ENCODE results near the gene MORN1.

DNA sequence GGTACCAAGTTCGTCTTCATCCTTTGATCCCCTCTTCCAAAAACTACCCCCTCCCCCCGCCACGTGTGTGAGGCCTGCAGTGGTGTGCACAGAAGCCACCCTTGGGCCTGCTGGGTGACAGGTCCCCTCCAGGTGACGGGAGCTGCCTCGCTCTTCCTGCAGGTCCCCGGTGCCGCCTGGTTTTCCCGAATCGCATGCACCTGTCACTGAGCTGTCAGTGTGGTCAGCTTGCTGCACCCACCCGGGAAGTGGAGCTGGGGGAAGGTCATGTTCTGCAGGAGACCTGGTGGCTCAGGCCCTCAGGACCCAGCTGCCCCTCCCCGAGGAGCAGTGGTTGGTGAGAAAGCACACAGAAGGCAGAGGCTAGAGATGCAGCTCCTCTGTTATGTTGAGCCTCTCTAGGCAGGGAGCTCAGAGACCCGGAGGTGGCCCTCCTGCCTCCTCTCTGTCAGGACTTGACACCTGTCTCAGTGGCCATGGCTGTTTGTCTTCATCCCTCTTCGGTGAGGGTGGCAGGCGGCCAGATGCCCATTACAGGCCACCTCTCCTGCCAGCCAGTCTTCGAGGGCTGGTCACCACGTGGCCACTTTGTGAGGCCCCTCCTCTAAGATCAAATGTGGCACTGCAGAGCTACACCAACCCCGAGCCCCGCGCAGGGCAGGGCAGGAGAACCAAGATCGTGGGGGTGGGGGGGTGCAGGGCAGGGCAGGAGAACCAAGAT lies 102.4 kb downstream of the MORN1 start:
- TF ChIP-seq ZBTB7A (IDR thresholded peaks at IDR 0.05; ENCODE audit: low read depth) (no peak), RAD21 (IDR thresholded peaks at IDR 0.05; ENCODE audit: low read depth) (no peak), TAF1 (IDR thresholded peaks at IDR 0.05; ENCODE audit: low read depth) (no peak), CEBPB (IDR thresholded peaks at IDR 0.05) (no peak), FOXM1 (IDR thresholded peaks at IDR 0.05; ENCODE audit: borderline replicate concordance, low read depth) (no peak), EP300 (IDR thresholded peaks at IDR 0.05; ENCODE audit: borderline replicate concordance) (no peak), TCF12 (IDR thresholded peaks at IDR 0.05; ENCODE audit: low read depth) (no peak), EGR1 (IDR thresholded peaks at IDR 0.05) (no peak), YY1 (IDR thresholded peaks at IDR 0.05; ENCODE audit: low read depth) (no peak), CREB1 (IDR thresholded peaks at IDR 0.05; ENCODE audit: low read depth) (no peak)
- TF ChIP-seq, protein P1, sequence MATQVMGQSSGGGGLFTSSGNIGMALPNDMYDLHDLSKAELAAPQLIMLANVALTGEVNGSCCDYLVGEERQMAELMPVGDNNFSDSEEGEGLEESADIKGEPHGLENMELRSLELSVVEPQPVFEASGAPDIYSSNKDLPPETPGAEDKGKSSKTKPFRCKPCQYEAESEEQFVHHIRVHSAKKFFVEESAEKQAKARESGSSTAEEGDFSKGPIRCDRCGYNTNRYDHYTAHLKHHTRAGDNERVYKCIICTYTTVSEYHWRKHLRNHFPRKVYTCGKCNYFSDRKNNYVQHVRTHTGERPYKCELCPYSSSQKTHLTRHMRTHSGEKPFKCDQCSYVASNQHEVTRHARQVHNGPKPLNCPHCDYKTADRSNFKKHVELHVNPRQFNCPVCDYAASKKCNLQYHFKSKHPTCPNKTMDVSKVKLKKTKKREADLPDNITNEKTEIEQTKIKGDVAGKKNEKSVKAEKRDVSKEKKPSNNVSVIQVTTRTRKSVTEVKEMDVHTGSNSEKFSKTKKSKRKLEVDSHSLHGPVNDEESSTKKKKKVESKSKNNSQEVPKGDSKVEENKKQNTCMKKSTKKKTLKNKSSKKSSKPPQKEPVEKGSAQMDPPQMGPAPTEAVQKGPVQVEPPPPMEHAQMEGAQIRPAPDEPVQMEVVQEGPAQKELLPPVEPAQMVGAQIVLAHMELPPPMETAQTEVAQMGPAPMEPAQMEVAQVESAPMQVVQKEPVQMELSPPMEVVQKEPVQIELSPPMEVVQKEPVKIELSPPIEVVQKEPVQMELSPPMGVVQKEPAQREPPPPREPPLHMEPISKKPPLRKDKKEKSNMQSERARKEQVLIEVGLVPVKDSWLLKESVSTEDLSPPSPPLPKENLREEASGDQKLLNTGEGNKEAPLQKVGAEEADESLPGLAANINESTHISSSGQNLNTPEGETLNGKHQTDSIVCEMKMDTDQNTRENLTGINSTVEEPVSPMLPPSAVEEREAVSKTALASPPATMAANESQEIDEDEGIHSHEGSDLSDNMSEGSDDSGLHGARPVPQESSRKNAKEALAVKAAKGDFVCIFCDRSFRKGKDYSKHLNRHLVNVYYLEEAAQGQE (IDR thresholded peaks at IDR 0.05; ENCODE audit: low read depth): no peak
- TF ChIP-seq, protein P2, sequence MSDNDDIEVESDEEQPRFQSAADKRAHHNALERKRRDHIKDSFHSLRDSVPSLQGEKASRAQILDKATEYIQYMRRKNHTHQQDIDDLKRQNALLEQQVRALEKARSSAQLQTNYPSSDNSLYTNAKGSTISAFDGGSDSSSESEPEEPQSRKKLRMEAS (IDR thresholded peaks at IDR 0.05): no peak
